ENCODE results near the gene CACTIN.
"Not testable (repeated sequence)": the region's sequence is repeated elsewhere in the genome, so short reads cannot be mapped to it uniquely, and the experiment has no call there.

Gene CACTIN

DNA sequence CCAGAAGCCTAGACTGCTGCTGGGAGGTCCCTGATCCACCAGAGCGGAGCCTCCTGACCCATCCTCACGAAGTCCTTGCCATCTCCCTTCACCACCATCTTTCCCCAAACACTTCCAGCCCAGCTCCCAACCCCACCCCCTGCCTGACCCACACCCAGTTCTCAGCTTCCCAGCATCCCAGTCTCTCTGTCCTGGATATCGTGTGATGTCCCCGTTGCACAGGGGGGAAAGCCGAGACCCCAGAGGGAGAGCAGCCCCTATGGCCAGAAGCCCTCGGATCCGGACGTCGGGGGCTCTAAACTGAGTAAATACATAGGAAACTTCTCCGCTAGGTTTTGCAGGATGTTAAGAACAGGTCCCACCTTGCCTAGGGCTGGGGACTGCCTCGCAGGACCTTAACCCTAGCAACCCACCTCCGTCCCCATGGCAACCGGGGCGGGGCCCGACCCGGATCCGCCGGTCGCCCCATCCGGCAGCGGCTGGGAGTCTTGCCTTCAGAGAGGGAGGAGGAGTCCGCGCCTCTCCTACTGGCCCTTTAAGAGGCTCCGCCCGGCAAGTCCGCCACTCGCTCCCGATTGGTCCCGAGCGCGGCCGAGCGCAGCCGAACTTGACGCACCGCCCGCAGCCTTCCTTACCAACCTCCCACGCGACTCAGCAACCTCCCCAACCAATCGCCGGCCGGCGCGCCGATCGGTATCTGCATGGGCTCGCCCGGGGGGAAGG, 54.3 kb downstream of the CACTIN start:
- DNase-seq (ENCODE audit: low read depth in 4 of 4, low spot score in 1 of 4) = peak; percentile 93 to 99 (median 98)

- DNase-seq (ENCODE audit: low read depth in 4 of 4, low spot score in 1 of 4) = no peak
Observed at GRCh38 chr19:3570606-3571011, 56.0 kb downstream of the CACTIN start.

DNA sequence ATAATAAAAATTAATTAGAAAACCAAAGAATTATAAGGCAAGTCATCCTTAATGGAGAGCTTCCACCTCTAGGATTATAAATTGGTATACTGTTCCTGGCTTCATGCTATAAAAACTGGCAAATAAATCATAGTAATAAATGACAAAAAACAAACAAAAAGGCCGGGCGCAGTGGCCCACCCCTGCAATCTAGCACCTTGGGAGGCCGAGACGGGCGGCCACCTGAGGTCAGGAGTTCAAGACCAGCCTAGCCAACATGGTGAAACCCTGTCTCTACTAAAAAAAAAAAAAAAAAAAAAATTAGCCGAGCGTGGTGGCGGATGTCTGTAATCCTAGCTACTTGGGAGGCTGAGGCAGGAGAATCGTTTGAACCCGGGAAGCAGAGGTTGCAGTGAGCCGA, 56.5 kb downstream of the CACTIN start:
- not testable (repeated sequence) for DNase-seq (ENCODE audit: low read depth in 4 of 4, low spot score in 1 of 4)

DNA sequence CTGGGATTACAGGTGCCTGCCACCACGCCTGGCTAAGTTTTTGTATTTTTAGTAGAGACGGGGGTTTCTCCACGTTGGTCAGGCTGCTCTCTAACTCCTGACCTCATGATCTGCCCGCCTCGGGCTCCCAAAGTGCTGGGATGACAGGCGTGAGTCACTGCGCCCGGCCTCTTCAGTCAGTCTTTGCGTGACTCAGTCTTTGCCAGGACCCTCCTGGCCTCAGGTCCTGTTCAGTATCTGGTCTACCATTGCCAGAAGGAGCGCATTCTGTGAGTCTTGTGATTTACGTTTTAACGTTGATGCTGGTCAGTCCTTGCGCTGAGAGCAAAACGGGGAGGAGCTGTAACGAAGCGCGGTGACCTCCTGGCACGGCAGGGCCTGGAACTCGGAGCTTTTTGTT, 61.5 kb downstream of the CACTIN start:
- no peak for DNase-seq (ENCODE audit: low read depth in 4 of 4, low spot score in 1 of 4)

DNA sequence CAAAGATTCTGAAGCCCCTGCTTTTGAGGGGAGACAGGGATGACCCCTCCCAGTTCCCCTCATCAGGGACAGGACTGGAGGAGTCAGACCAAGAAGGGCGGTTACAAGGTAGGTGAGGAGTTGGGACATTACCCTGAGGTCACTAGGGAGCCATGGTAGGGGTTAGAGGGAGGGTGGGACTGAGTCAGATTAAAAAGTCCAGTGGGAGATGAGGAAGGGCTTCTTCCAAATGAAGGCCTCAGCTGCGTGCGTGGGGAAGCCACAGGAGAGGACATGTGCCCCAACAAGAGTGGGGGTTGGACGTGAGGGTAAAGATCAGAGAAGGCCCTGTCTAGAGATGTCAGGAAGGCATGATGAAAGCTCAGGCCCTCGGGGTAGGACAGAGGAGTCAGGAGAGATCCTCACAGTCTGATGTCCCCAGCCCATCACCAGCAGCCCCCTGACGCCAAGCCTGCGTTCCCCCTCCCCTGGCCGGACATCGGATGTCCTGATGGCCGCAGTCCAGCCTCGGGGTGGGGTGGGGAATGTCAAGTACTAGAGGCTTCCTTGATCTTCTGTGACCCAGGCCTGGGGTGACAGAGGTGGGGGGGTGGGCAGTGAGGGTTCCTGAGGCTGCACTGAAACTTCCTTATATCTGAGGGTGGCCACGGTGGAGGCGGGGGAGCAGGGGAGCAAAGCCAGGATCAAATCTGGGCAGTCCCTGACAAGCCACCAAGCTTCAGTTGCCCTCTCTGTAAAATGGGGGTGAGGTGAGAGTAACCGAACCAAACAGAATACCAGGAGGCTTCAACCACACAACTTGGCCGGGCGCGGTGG, 62.7 kb downstream of the CACTIN start:
- no peak for DNase-seq (ENCODE audit: low read depth in 4 of 4, low spot score in 1 of 4)

Measured in stimulated activated CD4-positive, alpha-beta T cell treated with anti-CD3 and anti-CD28 coated beads, Interleukin-1b, Interleukin-23, amount 100 ng/mL, for 24 hours (primary cell).